Keratinocyte (primary cell): Measurements from ENCODE around the gene FZR1.

ENCODE experiments used
- EZH2 ChIP-seq: IDR thresholded peaks from one replicate; pipeline ENCODE4 v1.6.1; 2012; ENCODE audit warnings: inconsistent platforms, mild to moderate bottlenecking, low read length, moderate library complexity
- TF ChIP-seq, protein P1 (sequence below), 3 experiments: IDR thresholded peaks in 1 of 3; conservative IDR thresholded peaks in 1 of 3; optimal IDR thresholded peaks in 1 of 3; 2 replicates in 2 of 3; 3 replicates in 1 of 3; pipeline versions ENCODE3 to v1.5.1; 2011; ENCODE audit warnings: low read length in 3 of 3, mild to moderate bottlenecking in 3 of 3, moderate library complexity in 2 of 3, control low read depth in 1 of 3, inconsistent platforms in 1 of 3; ENCODE audit not compliant: insufficient read depth in 2 of 3; ENCODE audit errors: extremely low read depth in 1 of 3

DNA sequence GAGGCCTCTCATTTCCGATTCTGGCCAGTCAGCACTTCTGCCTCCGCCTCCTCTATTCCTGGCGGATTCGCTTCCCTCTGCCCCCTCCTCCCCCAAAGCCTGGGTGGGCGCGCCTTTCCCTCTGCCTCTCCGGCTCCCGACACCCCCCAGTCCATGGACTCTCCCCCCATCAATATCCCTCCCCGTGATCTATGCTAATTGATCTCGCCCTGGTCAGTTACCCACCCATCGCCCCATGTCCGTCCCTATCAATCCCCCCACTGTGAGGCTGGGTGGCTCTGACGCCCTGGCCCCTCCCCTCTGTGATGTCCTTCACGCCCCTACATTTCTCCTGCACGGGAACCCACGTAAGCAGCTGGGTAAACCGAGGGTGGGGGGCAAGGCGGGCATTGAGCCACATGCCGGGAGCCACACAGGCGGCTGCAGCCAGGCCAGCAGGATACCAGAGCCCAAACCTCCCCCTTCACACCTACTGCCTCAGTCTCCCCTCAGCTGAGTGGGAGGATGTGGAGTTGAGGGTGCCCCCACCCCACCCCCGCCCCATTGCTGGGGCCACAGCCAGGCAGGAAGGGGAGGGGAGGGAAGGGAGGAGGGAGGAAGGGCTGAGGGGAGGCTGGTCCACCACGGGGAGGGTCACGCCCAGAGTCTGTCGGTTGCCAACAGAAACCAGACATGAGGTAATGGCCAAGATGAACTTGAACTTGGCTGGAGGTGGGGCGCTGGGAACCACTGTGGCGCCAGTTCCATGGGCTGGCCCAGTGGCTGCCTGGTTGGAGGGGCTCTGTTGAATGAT, 46.8 kb upstream of the FZR1 start:
- no peak for TF ChIP-seq EZH2
- TF ChIP-seq, protein P1, sequence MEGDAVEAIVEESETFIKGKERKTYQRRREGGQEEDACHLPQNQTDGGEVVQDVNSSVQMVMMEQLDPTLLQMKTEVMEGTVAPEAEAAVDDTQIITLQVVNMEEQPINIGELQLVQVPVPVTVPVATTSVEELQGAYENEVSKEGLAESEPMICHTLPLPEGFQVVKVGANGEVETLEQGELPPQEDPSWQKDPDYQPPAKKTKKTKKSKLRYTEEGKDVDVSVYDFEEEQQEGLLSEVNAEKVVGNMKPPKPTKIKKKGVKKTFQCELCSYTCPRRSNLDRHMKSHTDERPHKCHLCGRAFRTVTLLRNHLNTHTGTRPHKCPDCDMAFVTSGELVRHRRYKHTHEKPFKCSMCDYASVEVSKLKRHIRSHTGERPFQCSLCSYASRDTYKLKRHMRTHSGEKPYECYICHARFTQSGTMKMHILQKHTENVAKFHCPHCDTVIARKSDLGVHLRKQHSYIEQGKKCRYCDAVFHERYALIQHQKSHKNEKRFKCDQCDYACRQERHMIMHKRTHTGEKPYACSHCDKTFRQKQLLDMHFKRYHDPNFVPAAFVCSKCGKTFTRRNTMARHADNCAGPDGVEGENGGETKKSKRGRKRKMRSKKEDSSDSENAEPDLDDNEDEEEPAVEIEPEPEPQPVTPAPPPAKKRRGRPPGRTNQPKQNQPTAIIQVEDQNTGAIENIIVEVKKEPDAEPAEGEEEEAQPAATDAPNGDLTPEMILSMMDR (optimal IDR thresholded peaks at IDR 0.05 in 1 of 3, IDR thresholded peaks at IDR 0.05 in 1 of 3, conservative IDR thresholded peaks at IDR 0.05 in 1 of 3; ENCODE audit: extremely low read depth in 1 of 3, insufficient read depth in 2 of 3, low read length in 3 of 3) = no peak
